Measurements from ENCODE around the gene LILRA2. TPM values are rescaled to one million over a fixed set of nuclear protein-coding genes. Genes with fewer than 3 reads are reported as not detected.

The LILRA2 gene
- total and polyA plus RNA-seq, 9 donors = 0.56 to 5.5 (median 1.4) TPM

DNA sequence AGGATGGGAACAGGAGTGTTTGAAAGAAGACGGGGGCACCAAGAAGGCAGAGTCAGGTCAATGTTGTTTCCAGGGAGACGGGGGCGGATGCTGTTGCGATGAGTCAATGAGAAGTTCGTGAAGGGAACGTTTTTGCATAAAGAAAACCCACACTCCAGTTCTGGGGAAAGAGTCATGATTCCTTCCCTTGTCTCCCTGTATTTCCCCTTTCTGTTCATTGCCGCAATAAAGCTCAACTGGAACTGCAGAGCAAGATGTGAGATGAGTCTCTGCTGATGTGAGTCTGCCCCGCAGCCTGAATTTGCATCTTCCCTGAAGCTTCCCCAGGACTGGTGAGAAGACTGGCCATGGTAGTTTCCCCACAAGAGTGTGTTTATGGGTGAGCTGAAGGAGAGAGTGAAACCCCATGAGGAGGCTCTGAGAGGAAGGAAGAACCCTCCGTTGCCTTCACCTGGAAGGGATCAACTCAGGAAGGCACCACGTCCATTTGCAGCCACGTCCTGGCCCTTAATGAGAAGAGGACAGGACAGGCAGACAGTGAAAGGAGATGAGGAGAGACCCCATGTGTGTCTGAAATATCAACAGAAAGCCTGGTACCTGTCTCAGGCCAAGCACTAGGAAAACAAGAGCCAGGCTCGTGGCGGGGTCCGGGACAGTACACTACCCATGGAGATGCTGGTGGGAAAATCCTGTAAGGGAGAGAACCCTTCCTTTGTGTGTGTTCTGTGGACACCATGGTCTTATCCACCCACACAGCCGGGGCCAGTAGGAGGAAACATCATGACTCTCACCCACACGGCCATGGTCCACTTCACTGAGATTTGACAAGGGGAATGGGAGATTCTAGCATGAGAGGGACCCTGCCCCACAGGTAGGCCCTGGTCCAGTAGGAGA is 33.5 kb downstream of the LILRA2 start:
- no peak for DNase-seq
- Histone ChIP-seq H3K27ac (no peak overlapping the region), H3K36me3 (no peaks in the 10 kb centered on the region), H3K27me3 (no peaks in the 10 kb centered on the region), H3K4me1 (ENCODE audit: insufficient read depth) (no peaks in the 10 kb centered on the region), H3K9me3 (no peaks in the 10 kb centered on the region), H3K4me3 (no peak overlapping the region)
- intact Hi-C loops (cut with DNase I) = no loop called here
- 72 to 78% (median 76%) methylated on average over 16 of the region's 16 CpGs for WGBS, 3 donors
- TF ChIP-seq, protein P1, sequence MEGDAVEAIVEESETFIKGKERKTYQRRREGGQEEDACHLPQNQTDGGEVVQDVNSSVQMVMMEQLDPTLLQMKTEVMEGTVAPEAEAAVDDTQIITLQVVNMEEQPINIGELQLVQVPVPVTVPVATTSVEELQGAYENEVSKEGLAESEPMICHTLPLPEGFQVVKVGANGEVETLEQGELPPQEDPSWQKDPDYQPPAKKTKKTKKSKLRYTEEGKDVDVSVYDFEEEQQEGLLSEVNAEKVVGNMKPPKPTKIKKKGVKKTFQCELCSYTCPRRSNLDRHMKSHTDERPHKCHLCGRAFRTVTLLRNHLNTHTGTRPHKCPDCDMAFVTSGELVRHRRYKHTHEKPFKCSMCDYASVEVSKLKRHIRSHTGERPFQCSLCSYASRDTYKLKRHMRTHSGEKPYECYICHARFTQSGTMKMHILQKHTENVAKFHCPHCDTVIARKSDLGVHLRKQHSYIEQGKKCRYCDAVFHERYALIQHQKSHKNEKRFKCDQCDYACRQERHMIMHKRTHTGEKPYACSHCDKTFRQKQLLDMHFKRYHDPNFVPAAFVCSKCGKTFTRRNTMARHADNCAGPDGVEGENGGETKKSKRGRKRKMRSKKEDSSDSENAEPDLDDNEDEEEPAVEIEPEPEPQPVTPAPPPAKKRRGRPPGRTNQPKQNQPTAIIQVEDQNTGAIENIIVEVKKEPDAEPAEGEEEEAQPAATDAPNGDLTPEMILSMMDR (IDR thresholded peaks at IDR 0.05) = no peak
- no peak for TF ChIP-seq POLR2A (IDR thresholded peaks at IDR 0.05)
- TF ChIP-seq EP300 (IDR thresholded peaks at IDR 0.05) = no peak

DNA sequence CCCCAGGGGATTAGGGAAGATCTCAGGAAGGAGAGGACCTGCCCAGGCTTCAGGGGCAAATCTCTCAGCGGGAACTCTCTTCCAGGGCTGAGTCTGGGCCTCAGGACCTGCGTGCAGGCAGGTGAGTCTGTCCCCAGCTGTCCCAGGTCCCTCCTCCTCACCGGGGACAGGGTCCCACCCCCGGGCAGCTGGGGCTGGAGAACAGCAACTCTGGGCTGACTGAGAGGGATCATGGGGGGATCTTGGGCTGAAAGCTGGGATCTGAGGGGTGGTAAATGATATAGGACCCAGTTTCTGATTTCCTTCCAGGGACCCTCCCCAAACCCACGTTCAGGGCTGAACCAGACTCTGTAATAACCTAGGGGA is 34.2 kb downstream of the LILRA2 start:
- TF ChIP-seq, protein P1 (IDR thresholded peaks at IDR 0.05) = no peak
- TF ChIP-seq EP300 (IDR thresholded peaks at IDR 0.05) (no peak), POLR2A (IDR thresholded peaks at IDR 0.05) (no peak)
- WGBS, 3 donors = 66 to 80% (median 70%) methylated on average over 5 of the region's 5 CpGs
- no peaks in the 10 kb centered on the region for H3K4me1 ChIP-seq (ENCODE audit: insufficient read depth)
- no peaks in the 10 kb centered on the region for H3K9me3 ChIP-seq
- no peak for DNase-seq
- intact Hi-C loops (cut with DNase I) = no loop called here
- no peaks in the 10 kb centered on the region for H3K27me3 ChIP-seq
- H3K27ac ChIP-seq = no peak overlapping the region
- H3K36me3 ChIP-seq = no peaks in the 10 kb centered on the region
- no peak overlapping the region for H3K4me3 ChIP-seq

DNA sequence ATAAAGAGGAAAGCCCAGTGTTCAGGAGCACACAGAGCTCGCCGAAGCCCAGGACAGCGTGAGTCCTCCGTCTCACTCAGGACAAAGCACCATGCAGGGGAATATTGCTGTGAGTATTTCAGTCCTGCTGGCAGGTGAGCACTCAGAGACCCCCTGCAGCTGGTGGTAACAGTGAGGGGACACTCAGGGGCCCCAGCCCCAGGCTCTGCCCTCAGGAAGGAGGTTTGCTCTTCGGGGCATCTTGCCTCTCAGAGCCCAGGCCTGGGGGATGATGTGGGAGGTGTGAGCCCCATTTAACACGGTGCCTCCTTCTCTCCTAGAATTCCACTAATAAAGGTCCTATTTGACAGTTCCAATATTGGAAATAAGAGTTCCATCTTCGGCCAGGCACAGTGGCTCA is 34.6 kb downstream of the LILRA2 start:
- H3K27ac ChIP-seq = no peak overlapping the region
- no peaks in the 10 kb centered on the region for H3K36me3 ChIP-seq
- H3K4me1 ChIP-seq (ENCODE audit: insufficient read depth) = no peaks in the 10 kb centered on the region
- no peak for DNase-seq
- no peak overlapping the region for H3K4me3 ChIP-seq
- no peak for TF ChIP-seq POLR2A (IDR thresholded peaks at IDR 0.05)
- TF ChIP-seq EP300 (IDR thresholded peaks at IDR 0.05) = no peak
- TF ChIP-seq, protein P1 (IDR thresholded peaks at IDR 0.05) = no peak
- 70 to 90% (median 80%) methylated on average over 7 of the region's 7 CpGs for WGBS, 3 donors
- intact Hi-C loops (cut with DNase I) = no loop called here
- no peaks in the 10 kb centered on the region for H3K27me3 ChIP-seq
- H3K9me3 ChIP-seq = no peaks in the 10 kb centered on the region

DNA sequence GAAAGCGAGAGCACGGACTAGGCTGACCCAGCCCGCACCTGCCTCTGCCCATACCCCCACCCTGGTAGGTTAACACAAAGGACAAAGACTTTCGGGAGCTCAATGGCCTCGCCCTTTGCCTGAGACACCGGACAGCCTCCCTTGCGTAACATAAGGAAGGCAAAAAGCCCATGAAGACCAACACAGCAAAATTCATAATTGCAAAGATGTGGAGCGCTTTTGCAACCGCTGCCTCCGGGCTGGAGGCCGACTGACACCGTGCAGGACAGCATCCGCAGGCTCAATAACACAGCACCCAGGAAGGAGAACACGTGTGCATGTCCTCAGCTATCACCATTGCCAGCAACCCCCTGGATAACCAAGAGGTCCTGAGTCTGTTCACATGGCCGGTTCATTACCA is 35.2 kb downstream of the LILRA2 start:
- H3K9me3 ChIP-seq = no peaks in the 10 kb centered on the region
- no peaks in the 10 kb centered on the region for H3K4me1 ChIP-seq (ENCODE audit: insufficient read depth)
- H3K27me3 ChIP-seq = no peaks in the 10 kb centered on the region
- DNase-seq = no peak
- intact Hi-C loops (cut with DNase I) = no loop called here
- 86 to 89% (median 87%) methylated on average over 15 of the region's 15 CpGs for WGBS, 3 donors
- no peak overlapping the region for H3K4me3 ChIP-seq
- no peak overlapping the region for H3K27ac ChIP-seq
- H3K36me3 ChIP-seq = no peaks in the 10 kb centered on the region
- TF ChIP-seq POLR2A (IDR thresholded peaks at IDR 0.05) (no peak), EP300 (IDR thresholded peaks at IDR 0.05) (no peak)
- TF ChIP-seq, protein P1 (IDR thresholded peaks at IDR 0.05) = no peak
